Measurements from ENCODE around the gene ART4.

ART4 gene

GRCh38 chr12:14810167-14810952 is 33.0 kb downstream of the ART4 start:
- DNase-seq, result no peak

DNA sequence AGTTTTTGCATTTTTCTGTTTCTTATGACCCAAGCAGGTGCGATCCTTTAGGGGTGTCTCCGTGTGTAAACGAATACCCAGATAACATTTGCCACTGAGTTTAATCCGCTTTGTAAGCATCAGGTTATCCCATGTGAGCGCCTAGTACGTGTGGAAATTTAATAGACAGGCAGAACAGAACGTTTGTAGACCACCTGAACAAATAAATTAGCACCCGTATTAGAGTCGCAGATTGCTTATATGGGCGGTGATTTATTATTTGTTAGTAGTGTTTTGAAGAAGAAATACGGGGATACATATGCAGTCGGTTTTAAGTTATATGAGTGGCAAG is 39.5 kb downstream of the ART4 start:
- no peak for DNase-seq

DNA sequence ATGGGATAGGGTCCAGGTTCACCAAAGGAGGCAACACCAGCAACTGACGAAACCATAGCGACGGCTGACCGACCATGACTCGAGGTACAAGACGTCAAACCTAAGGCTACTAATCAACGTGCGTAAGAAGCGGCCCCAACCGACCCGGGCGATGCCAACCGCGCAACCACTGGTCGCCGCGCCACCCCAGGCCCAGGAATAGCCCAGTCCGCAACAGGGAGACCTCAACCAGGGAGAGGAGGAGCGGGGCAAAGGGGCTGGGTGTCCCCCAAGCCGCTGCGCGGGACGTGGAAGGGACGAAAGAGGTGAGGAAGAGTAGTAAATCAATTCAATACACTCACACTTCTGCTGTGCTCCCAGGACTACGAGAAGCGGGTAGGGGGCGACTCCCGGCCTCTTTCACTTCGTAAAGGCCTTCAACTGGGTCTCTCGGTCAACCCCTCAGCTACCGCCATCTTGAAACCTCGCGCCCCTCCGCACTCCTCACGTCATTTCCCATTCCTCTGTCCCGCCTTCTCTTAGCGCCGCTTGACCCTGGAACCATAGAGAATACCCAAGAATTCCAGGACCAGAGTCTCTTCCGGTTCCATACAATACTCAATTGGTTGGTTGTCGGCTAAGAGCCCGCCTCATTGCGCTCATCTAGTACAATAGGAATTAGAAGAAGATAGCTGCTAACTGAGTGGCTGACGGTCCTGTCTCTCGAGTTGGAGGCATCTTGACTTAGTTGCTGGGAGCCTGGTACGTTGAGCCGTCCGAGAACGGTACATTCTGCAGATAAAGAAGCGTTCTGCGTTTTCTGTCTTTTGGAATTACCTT is 40.1 kb downstream of the ART4 start, which contains the start of the genes C12orf60 and WBP11:
Gene C12orf60 (plus strand): TSS at position 660 of the 819 bp plus-strand sequence. CDS start 19,266 bp downstream, outside the sequence.
Gene WBP11 (minus strand): TSS at position 468 of the 819 bp plus-strand sequence. CDS start 2,095 bp downstream, outside the sequence.
- peak; percentile 98 for DNase-seq

DNA sequence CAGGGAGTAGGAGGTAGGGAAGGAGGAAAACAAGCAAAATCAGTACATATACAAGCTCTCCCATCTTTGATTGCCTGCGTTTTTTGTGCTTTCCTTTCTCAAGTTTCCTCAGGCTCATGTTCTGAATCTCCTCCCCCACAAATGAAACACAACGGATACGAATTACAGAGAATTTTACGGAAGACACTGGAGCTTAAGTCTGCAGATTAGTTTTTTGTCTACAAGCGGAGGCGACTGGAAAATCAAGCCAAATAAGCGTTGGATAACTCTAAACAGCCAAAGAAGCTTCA is 40.7 kb downstream of the ART4 start:
- no peak for DNase-seq

GRCh38 chr12:14802247-14802646 is 41.1 kb downstream of the ART4 start:
- no peak for DNase-seq

DNA sequence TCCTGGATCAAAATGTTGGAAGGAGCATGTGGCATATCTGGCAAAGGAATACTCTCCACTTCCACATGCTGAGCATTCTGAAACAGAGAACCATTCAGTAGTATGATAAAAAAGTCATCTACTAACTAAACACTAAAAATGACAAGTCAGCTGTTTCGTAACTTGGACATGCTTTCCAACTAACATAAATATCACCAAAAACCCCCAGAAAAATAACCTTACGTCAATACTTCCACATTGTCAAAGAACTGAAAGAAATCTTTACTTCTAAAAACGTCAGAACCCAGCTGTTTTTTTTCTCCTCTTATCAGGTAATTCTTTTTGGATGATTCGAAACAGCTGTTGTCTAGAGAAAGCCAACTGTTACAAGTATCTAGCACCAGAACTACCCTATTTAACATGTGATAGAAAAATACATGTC is 48.3 kb downstream of the ART4 start:
- DNase-seq, result no peak

DNA sequence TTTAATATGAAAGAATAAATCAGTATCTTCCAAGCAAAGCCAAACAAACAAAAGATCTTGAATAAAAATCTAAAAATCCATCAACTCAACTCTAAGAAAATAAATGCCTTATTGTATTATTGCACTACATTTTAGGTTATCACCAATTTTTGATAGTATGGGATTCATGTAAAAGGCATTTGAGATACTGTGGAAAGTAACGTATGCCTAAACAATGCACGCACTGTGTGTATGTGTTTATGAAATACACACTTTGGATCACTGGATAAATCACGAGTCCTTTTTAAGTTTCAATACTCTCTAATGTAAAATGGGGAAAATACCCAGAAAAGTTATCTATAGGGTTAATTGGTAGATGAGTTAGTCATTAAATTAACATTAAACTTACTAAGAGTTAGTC is 57.8 kb downstream of the ART4 start:
- no peak for DNase-seq

GRCh38 chr12:14784471-14784870 is 58.9 kb downstream of the ART4 start:
- no peak for DNase-seq

DNA sequence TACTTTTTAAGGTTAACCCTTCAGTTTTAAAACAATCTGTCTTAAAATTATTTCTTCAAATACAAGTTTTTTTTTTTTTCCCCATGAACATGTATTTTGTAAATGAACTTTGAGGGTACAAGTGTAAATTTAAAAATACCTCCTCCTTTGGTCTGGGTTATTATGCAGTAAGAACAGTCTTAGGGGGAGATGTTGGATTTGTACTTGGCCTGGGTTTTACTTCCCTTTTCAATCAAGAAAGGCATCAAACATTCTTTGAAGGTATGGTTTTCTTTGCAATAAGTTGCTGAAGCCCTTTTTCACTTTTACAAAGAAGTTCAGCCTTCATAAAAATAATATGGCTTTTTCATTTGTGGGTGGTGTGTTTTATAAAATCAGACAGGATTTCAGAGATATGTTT is 60.6 kb downstream of the ART4 start:
- DNase-seq, result no peak

DNA sequence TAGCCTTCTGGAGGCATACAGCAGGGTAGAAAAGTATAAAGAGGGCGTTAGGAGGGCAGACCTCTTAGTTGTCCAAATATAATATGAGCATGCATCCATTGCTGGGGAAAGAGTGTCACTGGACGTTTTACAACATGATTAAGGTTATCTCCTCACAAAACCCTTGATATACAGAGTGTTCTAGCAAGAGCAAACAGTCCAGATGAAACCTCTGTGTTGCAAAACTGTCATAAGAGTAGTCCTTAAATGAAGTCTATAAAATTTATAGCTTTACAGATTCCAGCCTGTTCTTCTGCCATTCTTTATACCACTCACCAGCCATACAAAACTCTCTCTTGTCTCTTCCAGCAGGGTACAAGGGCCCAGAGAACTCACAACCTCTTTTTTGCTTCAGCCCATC is 61.8 kb downstream of the ART4 start:
- no peak for DNase-seq

DNA sequence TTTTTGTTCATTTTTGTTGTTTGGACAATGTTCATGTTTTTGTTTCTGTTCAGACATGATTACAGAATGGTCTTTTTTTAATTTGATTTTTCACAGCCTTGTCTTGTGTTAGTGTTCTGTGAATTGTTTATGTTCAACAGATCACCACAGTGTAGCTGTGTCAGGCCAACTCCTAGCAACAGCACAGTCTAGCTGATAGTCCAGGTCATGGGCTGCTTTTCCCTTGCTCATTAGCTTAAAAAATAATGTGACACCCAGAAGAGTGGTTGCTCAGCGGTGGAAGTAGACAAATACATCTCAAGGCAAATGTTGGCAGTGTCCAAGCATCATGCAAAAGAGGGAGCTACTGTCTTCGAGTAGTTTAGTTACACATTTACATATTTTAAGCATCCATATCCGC is 62.5 kb downstream of the ART4 start:
- no peak for DNase-seq

GRCh38 chr12:14779834-14780233 is 63.5 kb downstream of the ART4 start:
- no peak for DNase-seq

DNA sequence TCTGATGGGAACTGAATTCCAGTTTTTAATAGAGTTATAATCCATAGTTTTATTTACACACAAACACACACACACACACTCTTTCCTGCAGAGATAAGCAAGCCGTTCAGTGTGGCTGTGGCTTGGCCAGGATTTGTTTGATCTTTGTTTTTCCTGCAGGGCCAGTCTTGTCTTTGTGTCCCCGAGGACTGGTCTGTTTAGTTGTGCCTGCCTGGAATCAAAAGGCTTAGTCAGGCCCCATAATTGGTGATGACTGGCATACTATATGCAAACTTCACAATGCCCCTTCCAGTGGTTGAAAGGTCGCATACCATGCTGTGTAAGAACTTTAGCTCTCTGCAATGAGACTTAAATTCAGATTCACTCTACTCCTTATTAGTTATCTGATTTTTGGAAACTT is 66.1 kb downstream of the ART4 start:
- DNase-seq, result no peak

DNA sequence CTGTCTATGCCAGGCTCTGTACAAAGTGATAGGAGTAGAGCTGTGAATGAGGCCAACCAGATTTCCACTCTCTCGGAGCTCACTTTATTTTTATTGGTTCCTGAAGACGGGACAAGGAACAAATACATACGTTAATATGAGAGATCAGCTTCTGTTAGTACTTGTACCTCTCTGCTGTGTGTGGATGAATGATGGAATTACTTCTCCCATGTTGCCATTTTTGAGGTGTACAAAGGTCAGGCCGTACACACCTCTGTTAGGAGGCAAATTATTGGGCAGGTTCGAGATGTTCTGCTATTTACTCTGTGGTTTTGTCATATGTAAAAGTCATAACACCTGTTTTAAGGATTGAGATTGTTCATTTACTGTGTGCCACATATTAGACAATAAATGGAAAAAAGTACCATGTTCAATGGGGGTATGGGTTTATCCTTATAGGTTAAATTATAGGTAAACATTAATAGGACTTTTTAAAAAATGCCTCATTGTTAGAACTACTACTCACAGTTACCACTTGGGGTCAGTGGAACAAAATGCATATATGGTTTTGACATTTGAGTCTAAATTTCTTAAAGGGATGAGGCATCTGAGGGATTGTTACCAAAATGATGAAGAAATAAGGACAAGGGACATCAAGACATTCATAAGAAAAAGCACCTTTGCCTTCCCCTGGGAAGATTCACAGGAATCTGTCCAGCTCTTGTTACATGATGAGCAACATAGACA is 66.9 kb downstream of the ART4 start:
- peak; percentile 22 for DNase-seq

GRCh38 chr12:14775636-14775980 is 67.7 kb downstream of the ART4 start:
- peak; percentile 49 for DNase-seq
